ENCODE results near the gene RAD52.

RAD52 gene

GRCh38 chr12:913919-914698, 35.4 kb downstream of the RAD52 start:
- DNase-seq (ENCODE audit: low read depth), result no peak

DNA sequence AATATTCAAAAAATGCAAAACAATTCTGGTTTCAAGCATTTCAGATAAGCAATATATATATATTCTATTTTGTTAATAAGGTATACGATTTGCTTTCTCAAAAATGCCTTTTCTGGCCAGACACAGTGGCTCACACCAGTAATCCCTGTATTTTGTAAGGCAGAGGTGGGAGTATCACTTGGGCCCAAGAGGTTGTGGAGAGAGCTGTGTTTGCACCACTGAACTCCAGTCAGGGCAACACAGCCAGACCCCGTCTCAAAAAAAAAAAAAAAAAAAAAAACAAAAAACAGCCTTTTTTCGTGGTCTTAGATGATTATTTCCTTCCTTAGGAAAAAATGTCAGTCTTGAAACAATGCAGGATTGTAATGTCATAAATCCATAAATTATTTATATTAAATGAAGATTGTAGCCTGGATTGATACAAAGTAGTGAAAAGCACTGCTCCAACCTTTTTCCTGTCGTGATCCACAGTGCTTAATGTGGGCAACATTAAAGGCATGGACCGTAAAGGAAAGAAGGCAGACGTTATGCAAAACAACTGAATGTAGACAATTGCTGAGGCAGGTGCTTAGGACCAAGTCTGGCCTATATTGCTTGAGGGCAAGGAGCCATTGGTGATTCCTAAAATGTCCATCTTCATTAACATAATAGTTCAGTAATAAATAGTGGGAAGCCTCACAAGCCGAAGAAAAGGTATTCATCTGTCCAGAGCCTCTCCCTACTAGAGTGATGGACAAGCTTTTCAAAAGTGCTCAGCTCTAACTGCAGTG, 36.8 kb downstream of the RAD52 start:
- no peak for DNase-seq (ENCODE audit: low read depth)

- no peak for DNase-seq (ENCODE audit: low read depth)
These were observed 38.2 kb downstream of the RAD52 start for GRCh38 chr12:911191-911826.

DNA sequence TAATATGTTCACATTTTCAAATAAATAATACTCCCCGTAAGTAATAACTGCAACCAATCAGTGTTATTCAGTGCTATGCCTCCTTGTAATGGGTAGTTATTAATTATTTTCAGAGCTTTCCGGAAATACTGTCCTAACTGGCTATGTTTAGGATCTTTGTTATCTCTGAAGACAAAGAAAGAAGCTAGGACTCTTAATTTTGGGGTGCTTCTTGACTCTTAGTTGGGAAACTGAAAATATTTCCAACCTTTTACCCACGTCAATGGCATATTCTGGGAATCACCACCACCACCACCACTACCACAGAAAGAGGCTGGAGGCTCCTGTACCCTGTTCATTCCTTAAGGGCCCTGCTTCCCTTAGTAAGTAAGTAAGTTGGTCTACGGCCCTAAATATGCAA, 39.1 kb downstream of the RAD52 start:
- DNase-seq (ENCODE audit: low read depth), result no peak

DNA sequence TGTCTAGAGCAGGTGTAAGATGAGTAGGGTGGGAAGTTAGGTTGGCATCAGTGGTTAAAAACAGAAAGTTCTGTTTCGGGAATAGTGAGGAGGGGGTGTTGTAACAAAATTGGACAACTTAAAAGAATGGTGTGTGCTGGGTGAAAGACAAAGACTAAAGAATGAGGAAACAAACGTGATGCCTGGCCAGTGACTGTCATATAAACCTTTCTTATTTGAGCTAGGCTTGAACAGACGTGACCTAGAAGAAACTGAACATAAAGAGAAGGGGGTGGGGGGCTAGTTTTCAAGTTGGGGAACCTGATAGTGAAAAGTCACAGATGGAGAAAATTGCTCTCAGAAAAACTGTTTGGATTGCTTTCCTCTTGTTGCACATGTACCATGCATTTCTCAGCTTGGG, 39.6 kb downstream of the RAD52 start:
- no peak for DNase-seq (ENCODE audit: low read depth)

DNA sequence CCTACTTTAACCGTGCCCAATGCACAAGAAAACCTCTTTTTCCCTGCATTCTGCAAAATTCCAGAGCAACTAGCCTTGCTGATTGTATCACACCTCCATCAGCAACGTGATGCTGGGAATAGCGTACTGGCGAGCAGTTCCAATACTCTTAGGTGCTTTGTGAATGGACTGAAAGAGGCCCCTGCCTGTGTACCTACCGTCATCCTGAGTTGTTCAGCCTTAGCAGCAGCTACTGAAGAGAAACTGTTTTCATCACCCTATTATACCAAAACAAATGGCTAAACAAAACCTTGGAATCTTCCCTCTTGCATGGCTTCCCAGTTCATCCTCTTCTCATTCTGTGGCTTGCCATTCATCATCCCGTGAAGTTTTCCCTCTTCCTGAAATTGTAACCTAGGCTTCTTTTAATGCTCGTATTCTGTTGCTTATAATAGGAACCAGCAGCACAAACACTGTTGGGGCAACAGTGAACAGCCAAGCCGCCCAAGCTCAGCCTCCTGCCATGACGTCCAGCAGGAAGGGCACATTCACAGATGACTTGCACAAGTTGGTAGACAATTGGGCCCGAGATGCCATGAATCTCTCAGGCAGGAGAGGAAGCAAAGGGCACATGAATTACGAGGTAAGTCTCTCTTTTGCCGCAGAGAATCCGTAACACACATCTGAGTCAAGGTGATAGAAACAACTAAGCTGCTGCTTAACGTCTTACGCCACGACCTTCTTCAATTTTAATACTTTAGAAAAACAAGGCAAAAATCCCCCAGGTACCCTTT, 41.9 kb downstream of the RAD52 start:
- no peak for DNase-seq (ENCODE audit: low read depth)

- DNase-seq (ENCODE audit: low read depth), result no peak
These were observed 43.4 kb downstream of the RAD52 start for GRCh38 chr12:906062-906585.

DNA sequence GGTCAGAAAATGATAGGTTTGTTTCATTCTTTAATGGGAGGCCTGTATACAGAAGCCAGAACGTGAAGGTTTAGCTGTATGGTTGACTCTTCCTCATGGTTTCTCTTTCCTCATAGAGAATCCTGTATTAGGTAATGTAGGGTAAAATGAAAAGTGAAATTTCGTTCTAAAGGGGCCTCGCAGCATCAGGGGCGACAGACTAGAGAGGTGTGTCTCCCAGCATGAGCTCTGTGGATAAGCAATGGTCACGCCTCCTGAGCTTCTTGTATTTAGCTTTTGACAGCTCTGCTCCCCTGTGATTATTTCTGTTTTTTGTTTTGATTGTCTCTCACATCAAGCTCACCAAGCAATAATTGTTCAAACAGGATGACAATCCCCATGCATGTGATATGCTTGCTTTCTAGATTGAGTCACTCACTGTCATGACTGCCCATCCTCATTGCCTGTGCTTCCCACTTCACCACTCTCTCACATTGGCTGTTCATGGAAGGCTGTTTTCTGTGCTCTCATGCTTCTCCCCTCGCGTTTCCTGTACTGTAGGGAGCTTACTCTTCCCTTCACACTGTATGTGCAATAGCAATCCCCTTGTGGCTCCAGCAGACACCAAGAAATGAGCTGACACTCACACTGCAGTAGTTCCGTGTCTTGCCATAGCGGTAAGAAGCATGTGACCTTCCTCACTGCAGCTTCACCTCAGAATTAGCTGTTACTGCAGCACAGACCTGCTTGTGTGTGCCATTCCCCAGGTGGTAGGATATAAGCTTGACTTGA, 44.0 kb downstream of the RAD52 start:
- DNase-seq (ENCODE audit: low read depth), result no peak

DNA sequence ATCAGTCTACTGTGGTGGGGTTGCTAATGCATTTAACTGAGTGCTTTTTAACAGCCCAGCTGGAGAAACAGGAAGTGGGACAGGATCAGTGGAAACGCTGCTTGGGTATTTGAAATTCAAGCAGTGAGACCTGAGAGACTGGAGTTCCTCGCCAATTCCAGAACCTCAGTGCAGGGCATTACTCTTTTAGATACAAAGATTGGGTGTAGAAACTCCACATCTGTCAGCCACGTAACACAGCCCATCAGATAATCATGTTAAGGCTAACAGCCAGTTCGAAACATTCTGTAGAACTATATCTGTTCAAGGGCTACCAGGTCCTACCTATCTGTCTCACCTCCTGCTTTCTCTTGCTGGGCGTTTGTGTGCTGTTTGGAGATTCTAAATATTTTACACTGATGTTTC, 45.5 kb downstream of the RAD52 start:
- no peak for DNase-seq (ENCODE audit: low read depth)

DNA sequence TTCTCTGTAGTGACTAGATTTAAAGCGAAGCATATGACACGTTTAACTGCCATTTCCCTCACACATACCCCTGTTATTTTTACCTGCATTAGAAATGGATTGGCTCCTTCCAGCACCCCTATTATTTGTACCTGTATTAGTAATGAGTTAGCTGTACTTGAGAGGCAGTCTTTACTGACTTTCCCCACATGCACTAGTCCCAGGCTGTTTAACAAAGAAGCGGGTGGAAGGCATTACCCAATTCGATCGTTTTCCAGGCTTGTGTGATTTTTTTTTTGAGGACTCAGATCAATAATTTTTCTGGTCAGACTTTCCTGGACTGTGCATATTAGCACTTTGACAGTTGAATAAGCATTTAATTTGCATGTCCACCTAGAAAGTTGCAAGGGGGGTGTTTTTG, 46.4 kb downstream of the RAD52 start:
- DNase-seq (ENCODE audit: low read depth), result no peak

DNA sequence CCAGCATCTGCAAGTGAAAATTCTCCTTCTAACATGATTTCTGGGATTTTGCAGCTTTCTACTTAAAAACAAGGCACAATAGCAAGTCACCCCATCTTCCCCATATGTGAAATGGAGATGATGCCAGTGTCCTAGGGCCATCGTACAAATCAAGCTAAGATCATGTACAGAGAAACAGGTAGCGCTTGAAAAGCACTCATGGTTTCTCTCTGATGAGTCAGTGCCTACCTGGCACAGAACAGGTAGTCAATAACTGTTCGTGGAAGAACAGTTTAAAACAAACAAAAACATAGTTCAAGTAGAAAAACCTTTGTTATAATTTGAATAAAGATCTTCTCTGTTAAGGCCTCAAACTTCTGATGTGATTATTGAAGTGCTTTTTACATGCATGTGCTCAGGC, 46.9 kb downstream of the RAD52 start:
- DNase-seq (ENCODE audit: low read depth), result no peak

DNA sequence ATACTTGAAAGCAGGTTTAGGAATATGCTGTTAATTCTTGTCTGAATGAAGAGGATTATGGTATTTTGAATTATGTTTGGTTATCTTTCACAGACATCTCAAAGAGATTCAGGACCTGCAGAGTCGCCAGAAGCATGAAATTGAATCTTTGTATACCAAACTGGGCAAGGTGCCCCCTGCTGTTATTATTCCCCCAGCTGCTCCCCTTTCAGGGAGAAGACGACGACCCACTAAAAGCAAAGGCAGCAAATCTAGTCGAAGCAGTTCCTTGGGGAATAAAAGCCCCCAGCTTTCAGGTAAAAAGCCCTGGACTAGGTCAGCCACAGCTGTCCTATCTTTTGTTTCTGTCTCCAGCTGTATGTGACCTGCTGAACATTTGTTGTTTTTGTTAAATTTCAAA, 52.1 kb downstream of the RAD52 start:
- no peak for DNase-seq (ENCODE audit: low read depth)

- DNase-seq (ENCODE audit: low read depth), result no peak
These were observed 53.5 kb downstream of the RAD52 start for GRCh38 chr12:896031-896430.

GRCh38 chr12:894226-894625, 55.3 kb downstream of the RAD52 start:
- no peak for DNase-seq (ENCODE audit: low read depth)

GRCh38 chr12:886206-886605, 63.3 kb downstream of the RAD52 start:
- no peak for DNase-seq (ENCODE audit: low read depth)

DNA sequence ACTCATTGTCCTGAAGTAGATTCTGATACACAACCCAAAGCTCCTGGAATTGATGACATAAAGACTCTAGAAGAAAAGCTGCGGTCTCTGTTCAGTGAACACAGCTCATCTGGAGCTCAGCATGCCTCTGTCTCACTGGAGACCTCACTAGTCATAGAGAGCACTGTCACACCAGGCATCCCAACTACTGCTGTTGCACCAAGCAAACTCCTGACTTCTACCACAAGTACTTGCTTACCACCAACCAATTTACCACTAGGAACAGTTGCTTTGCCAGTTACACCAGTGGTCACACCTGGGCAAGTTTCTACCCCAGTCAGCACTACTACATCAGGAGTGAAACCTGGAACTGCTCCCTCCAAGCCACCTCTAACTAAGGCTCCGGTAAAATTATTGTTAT, 63.8 kb downstream of the RAD52 start:
- DNase-seq (ENCODE audit: low read depth), result no peak

DNA sequence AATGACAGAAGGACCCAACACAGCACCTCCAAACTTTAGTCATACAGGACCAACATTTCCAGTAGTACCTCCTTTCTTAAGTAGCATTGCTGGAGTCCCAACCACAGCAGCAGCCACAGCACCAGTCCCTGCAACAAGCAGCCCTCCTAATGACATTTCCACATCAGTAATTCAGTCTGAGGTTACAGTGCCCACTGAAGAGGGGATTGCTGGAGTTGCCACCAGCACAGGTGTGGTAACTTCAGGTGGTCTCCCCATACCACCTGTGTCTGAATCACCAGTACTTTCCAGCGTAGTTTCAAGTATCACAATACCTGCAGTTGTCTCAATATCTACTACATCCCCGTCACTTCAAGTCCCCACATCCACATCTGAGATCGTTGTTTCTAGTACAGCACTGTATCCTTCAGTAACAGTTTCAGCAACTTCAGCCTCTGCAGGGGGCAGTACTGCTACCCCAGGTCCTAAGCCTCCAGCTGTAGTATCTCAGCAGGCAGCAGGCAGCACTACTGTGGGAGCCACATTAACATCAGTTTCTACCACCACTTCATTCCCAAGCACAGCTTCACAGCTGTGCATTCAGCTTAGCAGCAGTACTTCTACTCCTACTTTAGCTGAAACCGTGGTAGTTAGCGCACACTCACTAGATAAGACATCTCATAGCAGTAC, 64.6 kb downstream of the RAD52 start:
- no peak for DNase-seq (ENCODE audit: low read depth)

GRCh38 chr12:880656-881055, 68.8 kb downstream of the RAD52 start:
- no peak for DNase-seq (ENCODE audit: low read depth)

GRCh38 chr12:879641-880040, 69.9 kb downstream of the RAD52 start:
- no peak for DNase-seq (ENCODE audit: low read depth)

- DNase-seq (ENCODE audit: low read depth), result no peak
These were observed 75.5 kb downstream of the RAD52 start for GRCh38 chr12:873954-874353.

DNA sequence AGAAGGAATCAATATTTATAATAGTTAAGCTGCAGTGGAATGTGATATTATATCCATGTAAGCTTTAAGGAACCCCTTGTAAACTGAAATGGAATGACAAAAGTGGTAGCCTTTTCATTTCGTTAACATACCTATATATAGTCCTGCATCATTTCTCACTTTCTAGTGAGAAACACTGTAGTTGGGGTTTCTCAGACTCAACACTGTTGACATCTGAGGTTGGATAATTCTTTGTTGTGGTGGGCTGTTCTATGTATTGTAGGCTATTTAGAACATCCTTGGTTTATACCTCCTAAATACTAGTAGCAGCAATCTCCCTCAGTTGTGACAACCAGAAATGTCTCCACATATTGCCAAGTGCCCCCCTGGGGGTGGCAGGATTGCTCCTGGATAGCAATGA, 79.1 kb downstream of the RAD52 start:
- no peak for DNase-seq (ENCODE audit: low read depth)

Measured in stimulated activated CD8-positive, alpha-beta memory T cell treated with anti-CD3 and anti-CD28 coated beads, Interleukin-7, amount 100 ng/mL, for 24 hours (primary cell).